ENCODE results near the gene OR10C1. TPM values are rescaled to one million over a fixed set of nuclear protein-coding genes. Genes with fewer than 3 reads are reported as not detected.

OR10C1 gene
- total and polyA plus RNA-seq, 2 of the 4 experiments (the other 2 are of a cell fraction) = not detected

GRCh38 chr6:29451471-29452193 lies 12.5 kb downstream of the OR10C1 start:
- no peaks in the 10 kb centered on the region for H3K36me3 ChIP-seq (ENCODE audit: control insufficient read depth, insufficient read depth, low read length)
- no peak overlapping the region for H2AFZ ChIP-seq (replicated peaks; ENCODE audit: low read length, poor library complexity)
- dilution Hi-C loops (cut with HindIII; ENCODE audit: low sequenced_read_pairs, unreplicated experiment) (no loop called here), intact Hi-C loops (cut with micrococcal nuclease) (no loop called here), in situ Hi-C loops (cut with MboI; ENCODE audit: low sequenced_read_pairs) (no loop called here)
- H4K20me1 ChIP-seq (ENCODE audit: insufficient read depth, low read length) = no peaks in the 10 kb centered on the region
- H3K4me1 ChIP-seq (ENCODE audit: control insufficient read depth, insufficient read depth, low read length) = no peaks in the 10 kb centered on the region
- no peaks in the 10 kb centered on the region for H3K9me3 ChIP-seq (ENCODE audit: control insufficient read depth, insufficient read depth, low read length)
- no peaks in the 10 kb centered on the region for H3K9me1 ChIP-seq (ENCODE audit: insufficient read depth, low read length)
- H3K18ac ChIP-seq (ENCODE audit: low read depth, low read length) = no peak overlapping the region
- no peak overlapping the region for H3K27ac ChIP-seq (ENCODE audit: insufficient read depth, low read length)
- ChIA-PET CTCF (no interaction called here), POLR2A (ENCODE audit: unreplicated experiment) (no interaction called here)
- DNase-seq = no peak
- H3K23ac ChIP-seq (ENCODE audit: low read depth, low read length) = no peak overlapping the region
- H3K4me3 ChIP-seq (ENCODE audit: insufficient read depth, low read depth, low read length) = no peak overlapping the region
- no peak overlapping the region for H2BK15ac ChIP-seq (ENCODE audit: low read depth, low read length)
- H4K8ac ChIP-seq (ENCODE audit: low read depth in 2 of 2, low read length in 2 of 2) = no peak overlapping the region
- no peaks in the 10 kb centered on the region for H3K79me1 ChIP-seq (ENCODE audit: low read depth in 1 of 2, low read length in 2 of 2)
- H2AK5ac ChIP-seq (ENCODE audit: low read depth, low read length) = no peak overlapping the region
- no TSS peak for BruUV-seq (replicated peaks)
- no peak overlapping the region for H4K91ac ChIP-seq (ENCODE audit: insufficient read depth, low read depth, low read length)
- WGBS, 2 experiments (ENCODE audit: extremely low coverage in 2 of 2, insufficient read length in 1 of 2) = no CpG with 5 or more reads among the region's 3 CpGs
- no peak overlapping the region for H3K4me2 ChIP-seq (ENCODE audit: low read depth, low read length)
- H2BK20ac ChIP-seq (ENCODE audit: low read depth, low read length) = no peak overlapping the region
- no peak overlapping the region for H3K4ac ChIP-seq (ENCODE audit: low read depth, low read length)
- TF ChIP-seq NFE2L2 (IDR thresholded peaks at IDR 0.05; ENCODE audit: low read depth, low read length) = no peak
- TF ChIP-seq BHLHE40 (IDR thresholded peaks at IDR 0.05; ENCODE audit: low read depth, low read length) = no peak
- TF ChIP-seq ELK1 (IDR thresholded peaks at IDR 0.05; ENCODE audit: borderline replicate concordance, low read depth, low read length) = no peak
- no peak for TF ChIP-seq SMC3 (IDR thresholded peaks at IDR 0.05; ENCODE audit: low read depth, low read length)
- no peak for TF ChIP-seq USF2 (IDR thresholded peaks at IDR 0.05; ENCODE audit: low read depth, low read length)
- TF ChIP-seq FOS (IDR thresholded peaks at IDR 0.05; ENCODE audit: low read depth, low read length) = no peak
- TF ChIP-seq MAFK (IDR thresholded peaks at IDR 0.05; ENCODE audit: low read depth, low read length) = no peak
- no peak for TF ChIP-seq RAD21 (IDR thresholded peaks at IDR 0.05; ENCODE audit: low read length)
- TF ChIP-seq CHD1 (IDR thresholded peaks at IDR 0.05; ENCODE audit: low read depth, low read length) = no peak
- H2BK5ac ChIP-seq (ENCODE audit: low read depth, low read length, poor library complexity, severe bottlenecking) = no peak overlapping the region
- H3K56ac ChIP-seq (ENCODE audit: extremely low read depth, insufficient read depth, low read length) = no peak overlapping the region
- H3K9ac ChIP-seq (ENCODE audit: low read depth, low read length) = no peak overlapping the region
- H2AK9ac ChIP-seq (replicated peaks; ENCODE audit: low read depth, low read length, poor library complexity) = no peak overlapping the region
- H4K5ac ChIP-seq (ENCODE audit: low read depth, low read length) = no peak overlapping the region
- ATAC-seq (ENCODE audit: low read depth) = no peak
- H2BK120ac ChIP-seq (ENCODE audit: low read depth, low read length) = no peak overlapping the region
- no peaks in the 10 kb centered on the region for H3K27me3 ChIP-seq (ENCODE audit: control insufficient read depth, insufficient read depth, low read length)
- H3K14ac ChIP-seq (replicated peaks; ENCODE audit: low read depth, low read length) = no peak overlapping the region

Measured in IMR-90 (cell line).